NOMO-1 treated with DMSO at 0.1 percent for 48 hours (cell line): Measurements from ENCODE around the gene RBM38.

ENCODE experiments used
- DNase-seq: peaks from one replicate; lab custom pipeline; 2025; ENCODE audit not compliant: unreplicated experiment; lab: John Stamatoyannopoulos, UW

The RBM38 gene

GRCh38 chr20:57402206-57403125 lies 11.3 kb downstream of the RBM38 start:
- no peak for DNase-seq

- no peak for DNase-seq
Observed at GRCh38 chr20:57403216-57403615, 12.0 kb downstream of the RBM38 start.

- no peak for DNase-seq
Observed at GRCh38 chr20:57404006-57404405, 12.8 kb downstream of the RBM38 start.

GRCh38 chr20:57404419-57405072 lies 13.3 kb downstream of the RBM38 start:
- no peak for DNase-seq

GRCh38 chr20:57405236-57406016 lies 14.2 kb downstream of the RBM38 start:
- DNase-seq, result no peak

- DNase-seq, result no peak
Observed at GRCh38 chr20:57407541-57407956, 16.4 kb downstream of the RBM38 start.

DNA sequence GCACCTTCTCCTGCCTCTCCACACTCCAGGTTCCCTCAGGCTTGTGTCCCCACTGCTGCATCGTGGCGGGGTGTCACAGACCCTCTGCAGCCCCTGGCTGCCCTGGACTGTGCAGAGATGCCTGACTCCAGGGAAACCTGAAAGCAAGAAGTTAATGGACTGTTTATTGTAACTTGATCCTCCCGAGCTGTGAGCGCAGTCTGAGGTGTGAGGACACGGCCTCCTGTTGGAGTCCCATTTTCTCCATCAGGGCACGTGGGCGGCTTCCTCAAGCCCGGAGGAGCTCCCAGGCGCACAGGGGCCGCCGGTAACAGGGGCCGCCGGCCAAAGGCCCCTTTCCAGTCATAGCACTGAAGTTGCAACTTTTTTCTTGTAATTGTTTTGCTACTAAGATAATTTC lies 16.9 kb downstream of the RBM38 start:
- DNase-seq, result no peak

- no peak for DNase-seq
Observed at GRCh38 chr20:57408536-57409233, 17.5 kb downstream of the RBM38 start.

DNA sequence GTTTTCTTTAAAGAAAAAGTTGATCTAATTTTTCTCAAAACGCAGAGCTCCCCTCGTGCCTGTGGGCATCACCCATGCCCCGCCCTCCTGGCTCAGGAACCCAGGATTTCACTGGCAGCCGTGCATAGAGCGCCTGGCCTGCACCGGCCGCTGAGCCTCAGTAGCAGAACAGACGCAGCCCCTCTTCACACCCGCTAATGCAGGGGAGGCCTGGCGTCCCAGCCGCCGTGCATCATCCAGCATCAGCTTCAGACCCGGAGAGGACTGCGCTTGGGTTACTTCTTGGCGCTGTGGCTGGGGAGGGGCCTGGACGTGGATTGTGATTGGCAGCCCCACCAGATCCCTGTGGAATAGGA lies 18.1 kb downstream of the RBM38 start:
- DNase-seq, result no peak

- no peak for DNase-seq
Observed at GRCh38 chr20:57409672-57410397, 18.6 kb downstream of the RBM38 start.

DNA sequence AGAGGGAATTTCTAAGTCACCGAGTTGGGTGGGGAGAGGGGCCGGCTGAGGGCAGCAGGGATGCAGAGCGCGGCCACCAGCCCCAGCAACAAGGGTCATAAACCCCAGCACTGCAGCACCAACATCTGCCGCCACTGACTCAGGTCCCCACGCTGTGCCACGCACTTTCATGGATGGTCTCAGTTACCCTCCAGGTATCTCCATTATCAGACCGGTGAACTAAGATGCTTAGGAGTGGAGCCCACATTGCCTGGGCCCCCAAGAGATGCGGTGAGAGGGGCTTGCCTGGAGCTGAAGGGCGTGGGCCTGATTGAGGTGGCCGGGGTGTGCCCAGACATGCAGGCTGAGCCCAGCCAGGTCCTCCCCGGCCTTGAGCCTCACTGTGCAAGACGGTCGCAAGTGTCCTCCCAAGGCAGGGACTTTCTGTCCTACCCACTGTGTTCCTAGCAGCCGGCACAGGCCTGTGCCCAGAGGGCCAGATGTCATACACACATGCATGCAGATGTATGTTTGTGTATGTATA lies 19.3 kb downstream of the RBM38 start:
- no peak for DNase-seq

DNA sequence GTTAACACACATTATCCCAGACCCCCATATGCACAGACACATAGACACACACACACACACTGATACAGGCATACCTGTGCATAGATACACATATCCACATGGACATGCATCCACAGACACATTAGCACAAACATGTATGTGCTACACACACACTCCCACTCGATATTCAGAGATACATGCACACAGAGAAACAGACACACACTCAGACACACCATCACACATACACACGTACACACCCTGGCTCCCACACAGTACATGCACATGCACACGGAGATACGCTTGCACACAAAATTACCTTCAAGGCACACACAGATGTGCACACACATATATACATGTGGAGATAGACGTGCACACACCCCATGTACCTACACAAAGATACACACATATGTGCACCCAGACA lies 19.7 kb downstream of the RBM38 start:
- DNase-seq, result no peak

DNA sequence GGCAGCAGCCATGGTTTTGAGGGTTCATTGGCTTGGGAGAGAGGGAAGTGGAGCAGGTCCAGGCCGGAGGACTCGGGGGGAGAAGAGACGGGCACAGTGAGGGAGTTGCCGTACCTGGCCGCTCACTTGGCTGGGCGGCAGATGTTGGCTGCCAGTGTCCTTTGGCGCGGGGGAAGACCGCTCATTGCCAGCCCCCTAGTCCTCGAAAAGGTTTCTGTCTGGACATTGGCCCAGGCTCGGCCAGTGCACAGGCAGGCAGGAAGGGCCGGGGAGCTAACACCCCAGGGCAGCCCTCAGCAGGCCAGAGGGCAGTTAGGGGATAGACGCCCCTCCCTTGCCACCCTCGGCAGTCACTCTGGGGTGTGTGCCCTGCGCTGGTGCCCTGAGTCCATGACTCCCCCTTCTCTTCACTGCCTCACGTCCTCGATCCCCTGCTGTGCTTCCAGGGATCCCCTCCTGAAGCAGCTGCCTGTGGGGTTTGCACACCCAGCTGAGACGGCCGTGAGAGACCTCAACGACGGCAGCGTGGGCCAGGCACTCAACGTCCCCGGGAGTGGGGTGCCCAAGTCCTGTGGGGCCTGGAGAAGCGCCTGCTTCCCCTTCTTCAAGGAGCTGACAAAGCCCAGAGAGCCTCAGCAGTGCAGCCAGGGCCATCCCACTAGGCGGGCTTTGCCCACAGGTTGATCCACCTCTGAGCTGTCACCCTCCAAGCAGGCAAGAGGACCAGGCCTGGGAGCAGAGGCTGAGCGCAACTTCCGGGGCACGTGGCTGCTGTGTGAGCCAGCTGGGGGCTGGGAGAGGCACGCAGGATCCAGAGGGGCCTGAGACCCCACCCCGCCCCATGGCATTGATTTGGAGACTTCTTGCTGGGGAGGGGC lies 20.4 kb downstream of the RBM38 start:
- no peak for DNase-seq

- no peak for DNase-seq
Observed at GRCh38 chr20:57412347-57413029, 21.3 kb downstream of the RBM38 start.

GRCh38 chr20:57413986-57414385 lies 22.8 kb downstream of the RBM38 start:
- DNase-seq, result no peak

DNA sequence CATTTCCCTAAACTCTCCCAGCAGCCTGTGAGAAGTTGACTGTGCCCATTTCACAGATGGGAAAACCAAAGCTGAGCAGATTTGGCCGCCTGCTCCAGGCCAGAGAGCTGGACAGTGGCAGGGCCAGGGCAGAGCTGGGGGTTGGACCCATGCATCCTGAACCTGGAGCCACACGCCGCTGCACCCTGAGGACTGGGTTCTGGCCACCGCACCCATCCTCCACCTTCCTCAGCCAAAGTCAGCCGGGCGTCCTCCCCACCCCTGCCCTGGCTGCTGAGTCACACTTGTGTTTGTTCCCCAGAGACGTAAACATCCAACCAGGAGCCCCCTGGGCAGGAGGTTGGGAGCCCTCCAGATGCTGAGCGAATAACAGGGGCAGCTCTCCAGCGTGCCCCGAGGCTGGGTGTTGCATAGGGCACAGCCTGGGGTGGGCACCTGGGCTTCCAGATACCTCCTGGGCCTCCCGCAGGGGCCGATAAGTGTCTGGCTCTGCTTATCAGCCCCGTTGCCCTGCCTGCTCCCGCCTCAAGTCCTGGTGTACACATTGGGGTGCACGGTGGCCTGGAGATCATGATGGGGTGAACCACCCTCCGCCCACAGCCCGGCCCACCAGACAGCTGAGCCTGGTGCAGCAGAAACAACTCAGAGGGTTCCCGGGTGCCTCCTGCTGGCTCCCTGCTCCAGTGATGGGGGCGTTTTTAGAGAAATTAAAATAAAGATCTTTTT lies 23.8 kb downstream of the RBM38 start:
- no peak for DNase-seq

DNA sequence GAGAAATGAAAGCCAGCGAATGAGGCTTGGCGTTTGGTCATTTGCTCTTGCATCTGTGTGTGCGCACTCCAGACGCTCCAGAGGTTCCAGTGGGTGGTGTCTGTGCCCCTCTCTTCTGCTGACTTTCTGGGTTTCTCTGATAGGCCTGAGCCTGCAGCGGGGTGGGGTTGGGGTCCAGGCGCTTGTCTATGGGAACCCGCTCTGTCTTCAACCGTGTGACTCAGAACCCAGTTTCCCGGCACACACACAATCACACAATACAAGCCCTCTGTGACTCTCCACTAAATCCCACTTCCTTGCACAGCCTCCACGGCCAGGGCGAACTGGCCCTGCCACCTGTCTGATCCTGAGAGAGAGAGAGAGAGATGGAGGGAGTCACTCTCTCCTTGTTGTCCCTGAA lies 24.6 kb downstream of the RBM38 start:
- no peak for DNase-seq
